Measurements from ENCODE around the gene RPL32. TPM values are rescaled to one million over a fixed set of nuclear protein-coding genes. Genes with fewer than 3 reads are reported as not detected.

The RPL32 gene
- total RNA-seq, 1 experiment from 2014 or later = 2,015 TPM

DNA sequence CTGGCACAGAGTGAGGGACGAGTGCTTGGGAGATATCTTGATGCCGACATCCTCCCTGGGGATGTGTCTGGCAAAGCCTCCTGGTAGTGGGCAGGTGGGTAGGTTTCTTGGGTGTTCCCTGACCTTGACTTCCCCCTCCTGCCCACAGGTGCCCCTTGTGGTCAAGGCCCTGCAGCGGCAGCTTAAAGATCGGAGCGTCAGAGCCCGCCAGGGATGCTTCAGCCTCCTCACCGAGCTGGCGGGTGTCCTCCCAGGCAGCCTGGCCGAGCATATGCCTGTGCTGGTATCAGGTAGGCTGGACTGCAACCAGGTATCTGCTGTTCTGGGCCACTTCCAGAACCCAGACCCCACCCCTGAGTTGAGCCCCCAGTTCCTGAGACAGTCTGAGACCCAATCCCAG is 25.6 kb downstream of the RPL32 start:
- DNase-seq (ENCODE audit: low spot score) = peak; percentile 55
- in situ Hi-C loops (cut with HindIII; ENCODE audit: low sequenced_read_pairs) = no loop called here

DNA sequence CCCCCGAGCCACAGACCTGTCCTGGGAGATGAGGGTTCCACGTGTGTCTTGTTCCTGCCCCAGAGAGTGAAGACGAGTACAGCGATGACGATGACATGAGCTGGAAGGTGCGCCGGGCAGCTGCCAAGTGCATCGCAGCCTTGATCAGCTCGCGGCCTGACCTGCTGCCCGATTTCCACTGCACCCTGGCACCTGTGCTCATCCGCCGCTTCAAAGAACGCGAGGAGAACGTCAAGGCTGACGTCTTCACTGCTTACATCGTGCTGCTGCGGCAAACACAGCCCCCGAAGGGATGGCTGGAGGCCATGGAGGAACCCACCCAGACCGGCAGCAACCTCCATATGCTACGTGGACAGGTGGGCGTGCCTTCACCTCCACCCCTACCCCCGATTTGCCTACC is 26.3 kb downstream of the RPL32 start:
- DNase-seq (ENCODE audit: low spot score) = no peak
- in situ Hi-C loops (cut with HindIII; ENCODE audit: low sequenced_read_pairs) = no loop called here

DNA sequence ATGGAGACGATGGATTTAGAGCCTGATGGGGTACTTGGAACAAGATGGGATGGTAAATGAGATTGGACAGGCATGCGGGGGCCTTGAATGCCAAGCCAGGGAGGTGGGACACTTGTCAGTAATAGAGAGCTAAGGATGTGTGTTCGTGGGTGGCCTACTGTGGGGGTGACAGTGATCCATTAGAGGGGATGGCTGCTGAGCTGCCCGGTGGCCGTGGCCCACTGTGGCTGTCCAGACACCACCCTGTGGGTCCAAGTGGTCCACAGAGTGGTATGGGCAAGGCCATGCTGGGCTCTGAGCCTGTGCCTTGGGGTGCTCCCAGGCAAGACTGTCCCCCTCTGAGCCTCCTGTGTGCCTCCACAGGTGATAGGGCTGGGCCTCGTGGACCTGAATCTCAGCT is 27.4 kb downstream of the RPL32 start:
- in situ Hi-C loops (cut with HindIII; ENCODE audit: low sequenced_read_pairs) = no loop called here
- no peak for DNase-seq (ENCODE audit: low spot score)

DNA sequence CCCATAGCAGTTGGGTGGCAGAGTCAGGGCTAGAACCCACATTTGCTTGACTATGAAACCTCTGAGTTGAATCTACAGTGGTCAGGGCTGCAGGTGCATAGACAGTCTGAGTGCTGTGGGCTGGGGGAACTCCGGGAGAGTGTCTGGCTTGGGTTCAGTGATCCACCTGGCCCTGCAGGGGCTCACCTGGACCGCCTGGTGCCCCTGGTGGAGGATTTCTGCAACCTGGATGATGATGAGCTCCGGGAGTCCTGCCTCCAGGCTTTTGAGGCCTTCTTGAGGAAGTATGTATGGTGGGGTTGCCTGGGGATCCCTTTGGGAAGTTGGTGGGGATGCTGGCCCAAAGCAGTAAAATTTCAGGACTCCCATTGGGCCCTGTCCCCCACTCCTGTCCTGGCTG is 28.6 kb downstream of the RPL32 start:
- in situ Hi-C loops (cut with HindIII; ENCODE audit: low sequenced_read_pairs) = no loop called here
- DNase-seq (ENCODE audit: low spot score) = no peak

DNA sequence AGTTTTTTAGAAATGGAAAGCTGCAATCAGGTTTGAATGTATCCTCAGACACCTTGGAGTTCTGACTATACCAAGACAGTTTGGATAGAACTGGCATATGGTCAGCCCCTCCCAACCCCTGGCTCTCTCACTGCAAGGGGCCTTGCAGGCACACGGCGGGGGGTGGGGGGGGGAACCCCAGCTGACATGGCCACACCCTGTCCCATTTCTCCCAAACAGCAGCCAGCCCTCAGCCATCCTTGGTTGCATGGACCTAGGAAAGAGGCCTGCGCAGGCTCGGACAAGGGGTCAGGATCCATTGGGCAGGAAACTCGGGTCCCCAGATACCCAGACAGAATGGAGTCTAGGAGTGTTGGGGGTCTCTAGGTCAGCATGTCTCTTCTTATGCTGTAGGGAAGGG is 30.4 kb downstream of the RPL32 start:
- in situ Hi-C loops (cut with HindIII; ENCODE audit: low sequenced_read_pairs) = no loop called here
- no peak for DNase-seq (ENCODE audit: low spot score)

DNA sequence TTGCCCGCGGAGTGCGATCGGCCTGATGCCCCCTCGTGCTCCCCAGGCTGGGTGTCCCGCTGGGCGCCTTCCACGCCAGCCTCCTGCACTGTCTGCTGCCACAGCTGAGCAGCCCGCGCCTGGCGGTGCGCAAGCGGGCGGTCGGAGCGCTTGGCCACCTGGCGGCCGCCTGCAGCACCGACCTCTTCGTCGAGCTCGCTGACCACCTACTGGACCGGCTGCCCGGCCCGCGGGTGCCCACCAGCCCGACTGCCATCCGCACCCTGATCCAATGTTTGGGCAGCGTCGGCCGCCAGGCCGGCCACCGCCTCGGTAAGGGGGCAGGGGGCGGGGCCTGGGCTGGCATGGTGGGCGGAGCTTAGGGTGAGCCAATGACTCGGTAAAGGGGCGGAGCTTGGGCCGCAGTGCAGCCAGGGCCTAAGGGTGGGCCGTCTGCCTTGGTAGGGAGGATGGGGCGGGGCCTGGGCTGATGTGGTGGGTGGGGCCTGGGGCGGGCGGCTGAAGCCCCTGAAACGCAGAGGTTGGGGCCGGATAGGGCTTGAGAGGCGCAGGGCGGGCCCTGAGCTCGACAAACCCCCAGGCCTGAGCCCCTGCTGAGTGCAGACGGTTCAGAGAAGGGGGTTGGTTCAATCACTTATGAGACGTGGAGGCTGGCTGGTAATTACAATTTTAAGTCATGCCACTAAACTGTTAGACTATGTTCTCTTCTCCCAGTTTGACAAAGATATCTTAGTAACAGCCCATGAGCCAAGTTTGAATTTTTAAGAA is 31.2 kb downstream of the RPL32 start:
- DNase-seq (ENCODE audit: low spot score) = peak; percentile 97
- in situ Hi-C loops (cut with HindIII; ENCODE audit: low sequenced_read_pairs) = no loop called here

DNA sequence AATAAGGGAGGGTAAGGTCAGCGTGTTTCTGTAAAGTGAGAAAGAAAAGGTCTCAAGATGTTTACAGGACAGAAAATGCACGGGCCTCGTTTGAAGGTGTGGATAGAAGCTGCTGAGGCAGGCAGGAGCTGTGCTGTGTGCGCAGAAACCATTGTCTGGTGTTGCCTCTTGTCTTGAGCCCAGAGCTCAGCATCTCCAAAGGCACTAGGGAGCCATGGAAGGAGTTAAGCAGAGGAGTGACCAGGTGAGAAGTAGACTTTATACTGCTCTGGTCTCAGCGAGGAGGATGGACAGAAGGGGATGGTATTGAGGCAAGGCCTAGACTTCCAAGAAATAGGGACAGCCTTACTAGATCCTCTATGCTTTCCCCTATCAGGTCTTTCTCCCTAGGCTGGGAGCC is 31.9 kb downstream of the RPL32 start:
- no peak for DNase-seq (ENCODE audit: low spot score)
- in situ Hi-C loops (cut with HindIII; ENCODE audit: low sequenced_read_pairs) = no loop called here

DNA sequence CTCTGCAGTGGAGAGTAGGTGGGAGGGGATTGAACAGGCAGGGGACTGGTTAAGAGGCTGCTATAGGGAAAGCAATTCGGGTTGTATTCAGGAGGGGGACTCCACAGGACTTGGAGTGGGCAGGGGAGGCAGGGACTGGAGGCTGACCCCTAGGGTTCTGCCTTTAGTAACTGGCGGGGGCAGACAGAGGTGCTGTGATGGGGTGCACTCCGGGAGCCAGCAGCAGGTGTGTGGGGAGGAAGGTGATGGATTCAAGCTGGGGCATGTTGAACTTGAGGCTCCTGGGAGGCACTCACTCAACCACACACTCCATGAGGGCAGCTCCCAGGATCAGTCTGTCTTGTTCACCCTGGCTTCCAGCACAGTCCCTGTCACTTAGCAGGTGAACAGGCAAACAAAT is 32.4 kb downstream of the RPL32 start:
- in situ Hi-C loops (cut with HindIII; ENCODE audit: low sequenced_read_pairs) = no loop called here
- DNase-seq (ENCODE audit: low spot score) = no peak

DNA sequence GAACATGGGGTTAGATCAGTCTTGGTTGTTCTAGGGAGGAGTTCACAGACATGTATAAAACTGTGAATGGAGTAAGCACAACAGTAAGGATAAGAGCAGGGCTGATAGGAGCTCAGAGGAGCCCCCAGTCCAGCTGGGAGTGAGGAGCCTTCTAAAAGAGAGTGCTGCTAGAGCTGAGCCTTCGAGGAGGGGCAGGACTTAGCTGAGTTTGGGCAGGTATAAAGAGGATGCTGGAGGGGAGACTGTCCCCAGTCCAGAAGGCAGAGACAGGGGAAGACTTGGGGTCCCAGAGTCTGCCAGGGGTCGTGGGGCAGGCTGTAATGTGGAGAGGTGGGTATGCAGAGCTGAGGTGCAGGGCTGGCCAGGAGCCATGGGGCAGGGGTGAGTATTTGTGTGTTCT is 32.8 kb downstream of the RPL32 start:
- in situ Hi-C loops (cut with HindIII; ENCODE audit: low sequenced_read_pairs) = no loop called here
- DNase-seq (ENCODE audit: low spot score) = no peak

DNA sequence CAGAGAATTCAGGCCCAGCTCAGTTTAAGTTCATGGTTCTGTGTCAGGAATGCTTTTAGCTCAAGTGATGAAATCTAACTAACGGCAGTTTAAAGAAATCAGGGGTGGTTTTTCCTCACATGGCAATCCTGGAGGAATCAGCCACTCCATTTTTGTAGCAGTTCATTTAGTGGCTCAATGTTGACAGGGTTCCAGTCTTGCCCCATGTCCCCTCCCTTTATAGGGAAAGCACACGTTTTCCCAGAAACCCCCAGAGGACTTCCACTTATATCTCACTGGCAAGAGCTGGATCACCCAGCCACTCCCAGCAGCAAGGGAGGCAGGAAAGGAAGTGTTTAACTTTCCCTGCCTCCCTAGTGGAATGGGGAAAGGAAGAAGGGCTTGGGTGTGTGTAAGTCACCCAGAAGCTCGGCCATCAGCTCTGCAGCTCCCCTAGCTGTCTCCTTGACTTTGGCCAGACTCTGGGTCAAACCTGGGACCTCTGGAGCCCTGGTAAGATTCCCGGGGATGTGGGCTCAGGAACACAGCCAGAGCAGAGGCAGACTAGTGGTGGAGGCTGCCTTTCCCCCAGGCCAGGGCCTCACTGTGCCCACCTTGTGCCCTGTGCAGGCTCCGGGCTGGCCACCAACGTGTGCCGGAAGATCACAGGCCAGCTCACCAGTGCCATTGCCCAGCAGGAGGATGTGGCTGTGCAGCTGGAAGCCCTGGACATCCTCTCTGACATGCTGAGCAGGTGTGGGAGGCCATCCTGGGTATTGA is 33.6 kb downstream of the RPL32 start:
- in situ Hi-C loops (cut with HindIII; ENCODE audit: low sequenced_read_pairs) = no loop called here
- DNase-seq (ENCODE audit: low spot score) = no peak

DNA sequence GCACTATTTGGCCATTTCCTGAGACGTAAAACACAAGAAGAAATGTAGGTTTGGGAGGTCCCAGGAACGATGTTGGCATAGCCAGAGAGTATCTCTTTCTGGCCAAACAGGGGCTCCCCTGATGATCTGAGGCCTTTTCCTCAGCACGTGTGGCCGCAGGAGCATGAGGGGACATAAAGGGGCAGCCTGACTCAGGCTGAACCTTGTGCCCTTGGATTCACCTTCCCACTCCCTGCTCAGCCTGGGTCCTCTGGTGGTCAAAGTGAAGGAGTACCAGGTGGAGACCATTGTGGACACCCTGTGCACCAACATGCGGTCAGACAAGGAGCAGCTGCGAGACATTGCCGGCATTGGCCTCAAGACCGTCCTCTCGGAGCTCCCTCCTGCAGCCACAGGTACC is 34.3 kb downstream of the RPL32 start:
- no peak for DNase-seq (ENCODE audit: low spot score)
- in situ Hi-C loops (cut with HindIII; ENCODE audit: low sequenced_read_pairs) = no loop called here

DNA sequence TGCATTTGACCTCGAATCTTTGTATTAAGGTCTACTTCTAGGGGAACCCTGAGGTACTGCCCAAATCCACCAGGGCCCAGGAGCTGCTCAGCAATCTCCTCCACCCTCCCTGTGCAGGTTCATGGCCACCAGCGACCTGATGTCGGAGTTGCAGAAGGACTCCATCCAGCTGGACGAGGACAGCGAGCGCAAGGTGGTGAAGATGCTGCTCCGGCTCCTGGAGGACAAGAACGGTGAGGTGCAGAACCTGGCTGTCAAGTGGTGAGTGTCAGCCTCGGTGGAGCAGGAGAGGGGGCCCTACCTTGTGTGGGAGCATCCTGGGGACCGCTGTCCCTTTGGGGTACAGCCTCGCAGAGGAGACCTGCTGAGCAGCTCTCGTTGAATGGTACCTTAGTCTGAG is 38.0 kb downstream of the RPL32 start:
- no peak for DNase-seq (ENCODE audit: low spot score)
- in situ Hi-C loops (cut with HindIII; ENCODE audit: low sequenced_read_pairs) = no loop called here

DNA sequence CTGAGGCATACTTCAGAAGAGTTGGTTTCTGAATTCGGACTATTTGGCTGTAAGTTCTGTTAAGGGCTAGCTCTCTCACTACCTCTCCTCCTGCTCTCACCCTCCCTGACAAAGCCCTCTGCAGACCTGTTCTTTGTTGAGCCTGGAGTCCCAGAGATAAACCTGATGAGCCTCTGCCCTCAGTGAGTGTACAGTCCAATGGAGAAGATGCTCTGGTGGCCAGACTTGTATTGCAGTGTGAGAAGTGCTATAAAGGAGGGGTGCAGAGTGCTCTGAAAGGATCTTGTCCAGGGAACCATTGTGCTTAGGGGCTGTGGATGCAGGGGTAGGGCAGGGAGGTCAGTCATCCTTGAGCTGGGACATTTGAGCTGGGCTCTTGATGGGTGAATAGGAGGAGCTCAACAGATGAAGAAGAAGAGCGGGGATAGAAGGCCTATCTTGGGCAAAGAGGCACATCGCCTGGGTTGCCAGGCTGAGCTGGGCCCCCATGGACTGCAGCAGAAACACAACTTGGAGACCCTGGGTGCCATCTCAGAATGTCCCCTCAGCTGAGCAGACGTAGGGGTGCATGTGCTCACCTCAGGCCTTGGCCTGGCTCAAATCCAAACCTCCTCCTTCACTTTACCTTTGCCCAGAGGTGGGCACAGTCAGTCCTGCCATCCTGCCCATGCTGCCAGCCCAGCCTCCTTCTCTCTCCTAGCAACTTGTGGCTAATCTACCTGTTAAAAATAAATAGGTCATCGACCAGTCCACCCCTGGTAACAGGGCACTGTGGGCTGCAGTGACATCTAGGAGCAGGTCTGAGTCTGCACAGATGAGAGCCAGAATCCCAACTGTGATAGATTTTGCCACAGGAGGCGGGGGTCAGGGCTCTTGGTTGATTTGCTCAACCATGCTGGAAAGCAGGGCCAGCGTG is 41.6 kb downstream of the RPL32 start:
- in situ Hi-C loops (cut with HindIII; ENCODE audit: low sequenced_read_pairs) = no loop called here
- DNase-seq (ENCODE audit: low spot score) = no peak

DNA sequence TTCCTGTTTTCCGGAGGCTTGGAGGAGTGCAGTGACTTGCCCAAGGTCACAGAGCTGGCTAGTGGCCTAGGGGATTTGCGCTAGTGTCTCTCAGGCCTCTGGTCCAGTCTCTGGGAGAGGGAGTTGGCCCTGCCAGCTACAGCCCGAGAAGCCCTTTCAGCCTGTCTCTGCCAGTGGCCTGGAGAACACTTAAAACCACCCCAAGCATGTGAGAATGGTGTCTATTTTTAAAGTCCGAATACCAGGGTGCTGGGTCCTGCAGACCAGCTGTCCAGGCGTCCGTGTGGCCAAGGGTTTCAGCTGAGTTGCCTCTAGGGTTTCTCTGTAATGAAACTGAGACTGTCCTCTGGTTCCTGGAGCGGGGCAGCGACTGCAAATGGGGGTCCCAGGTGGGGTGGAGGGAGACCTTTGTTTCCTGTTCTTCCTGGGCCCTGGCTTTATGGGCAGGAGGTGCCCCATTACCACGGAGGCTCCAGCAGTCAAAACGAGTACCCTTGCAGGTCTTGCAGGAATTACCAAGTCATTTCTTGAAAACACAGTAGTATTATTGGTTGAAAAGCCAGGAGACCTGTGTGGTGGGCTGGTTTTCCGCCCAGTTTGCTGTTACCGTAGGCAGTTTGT is 42.7 kb downstream of the RPL32 start:
- in situ Hi-C loops (cut with HindIII; ENCODE audit: low sequenced_read_pairs) = no loop called here
- peak; percentile 29 for DNase-seq (ENCODE audit: low spot score)

DNA sequence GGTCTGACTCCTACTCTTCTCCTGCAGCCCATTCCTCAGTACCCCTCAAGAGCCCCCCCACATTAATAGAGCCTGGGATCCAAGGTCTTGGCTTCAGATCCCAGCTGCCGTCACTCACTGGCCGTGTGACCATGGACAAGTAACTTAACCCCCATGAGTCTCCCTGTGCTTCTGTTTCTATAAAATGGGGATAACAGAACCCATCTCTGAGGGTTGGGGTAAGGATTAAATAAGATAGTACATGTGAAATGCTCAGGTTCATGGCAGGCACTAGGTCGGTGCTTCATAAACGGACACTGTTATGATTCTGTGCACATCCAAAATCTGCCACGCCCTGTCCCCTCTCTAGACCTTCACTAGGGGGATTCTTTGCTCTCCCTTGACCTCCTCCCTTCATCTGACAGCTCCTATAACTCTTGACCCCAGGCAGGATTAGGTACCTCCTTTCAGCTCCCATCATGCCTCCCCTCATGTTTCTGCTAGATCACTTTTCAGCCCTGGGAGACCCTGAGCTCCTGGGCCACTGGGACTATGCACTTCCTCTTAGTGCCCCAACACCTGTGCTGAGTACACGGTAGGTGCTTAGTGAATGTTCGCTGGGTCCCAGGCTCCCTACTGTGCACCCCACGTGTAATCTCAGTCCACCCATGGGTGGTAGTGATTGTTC is 43.3 kb downstream of the RPL32 start:
- in situ Hi-C loops (cut with HindIII; ENCODE audit: low sequenced_read_pairs) = no loop called here
- DNase-seq (ENCODE audit: low spot score) = peak; percentile 23

DNA sequence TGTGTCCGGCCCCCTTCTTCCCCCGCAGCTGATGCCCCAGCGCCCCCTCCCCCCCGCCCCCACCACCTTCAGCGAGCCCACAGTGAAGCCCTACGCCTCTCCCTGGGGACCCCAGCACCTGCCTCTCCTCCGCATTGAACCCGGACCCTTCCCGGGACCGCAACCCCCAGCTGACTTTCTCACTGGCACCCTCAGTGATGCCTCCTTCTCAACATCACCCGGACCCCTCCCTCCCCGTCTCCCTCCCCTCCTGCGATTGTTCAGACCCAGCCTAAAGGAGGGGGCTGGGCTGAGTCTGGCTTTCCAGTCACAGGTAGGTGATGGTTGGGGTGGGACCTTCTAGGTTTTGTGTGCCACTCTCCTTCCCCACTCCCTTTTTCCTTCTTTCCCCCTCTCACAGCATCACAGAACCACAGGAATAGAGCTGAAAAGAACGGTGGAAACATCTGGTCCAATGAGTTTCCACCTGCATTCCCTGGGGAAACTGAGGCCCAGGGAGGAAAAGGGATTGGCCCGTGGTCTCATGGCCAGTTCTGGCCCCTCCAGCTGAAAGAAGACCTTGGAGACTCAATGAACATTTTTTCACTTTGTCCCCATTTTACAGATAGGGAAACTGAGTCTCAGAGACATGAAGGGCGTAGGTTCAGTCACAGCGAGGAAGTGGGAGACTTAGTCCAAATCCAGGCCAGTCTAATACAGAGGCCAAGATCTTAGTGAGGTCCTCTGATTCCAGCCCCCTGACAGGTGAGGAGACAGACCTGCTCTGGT is 44.1 kb downstream of the RPL32 start:
- no peak for DNase-seq (ENCODE audit: low spot score)
- in situ Hi-C loops (cut with HindIII; ENCODE audit: low sequenced_read_pairs) = no loop called here

DNA sequence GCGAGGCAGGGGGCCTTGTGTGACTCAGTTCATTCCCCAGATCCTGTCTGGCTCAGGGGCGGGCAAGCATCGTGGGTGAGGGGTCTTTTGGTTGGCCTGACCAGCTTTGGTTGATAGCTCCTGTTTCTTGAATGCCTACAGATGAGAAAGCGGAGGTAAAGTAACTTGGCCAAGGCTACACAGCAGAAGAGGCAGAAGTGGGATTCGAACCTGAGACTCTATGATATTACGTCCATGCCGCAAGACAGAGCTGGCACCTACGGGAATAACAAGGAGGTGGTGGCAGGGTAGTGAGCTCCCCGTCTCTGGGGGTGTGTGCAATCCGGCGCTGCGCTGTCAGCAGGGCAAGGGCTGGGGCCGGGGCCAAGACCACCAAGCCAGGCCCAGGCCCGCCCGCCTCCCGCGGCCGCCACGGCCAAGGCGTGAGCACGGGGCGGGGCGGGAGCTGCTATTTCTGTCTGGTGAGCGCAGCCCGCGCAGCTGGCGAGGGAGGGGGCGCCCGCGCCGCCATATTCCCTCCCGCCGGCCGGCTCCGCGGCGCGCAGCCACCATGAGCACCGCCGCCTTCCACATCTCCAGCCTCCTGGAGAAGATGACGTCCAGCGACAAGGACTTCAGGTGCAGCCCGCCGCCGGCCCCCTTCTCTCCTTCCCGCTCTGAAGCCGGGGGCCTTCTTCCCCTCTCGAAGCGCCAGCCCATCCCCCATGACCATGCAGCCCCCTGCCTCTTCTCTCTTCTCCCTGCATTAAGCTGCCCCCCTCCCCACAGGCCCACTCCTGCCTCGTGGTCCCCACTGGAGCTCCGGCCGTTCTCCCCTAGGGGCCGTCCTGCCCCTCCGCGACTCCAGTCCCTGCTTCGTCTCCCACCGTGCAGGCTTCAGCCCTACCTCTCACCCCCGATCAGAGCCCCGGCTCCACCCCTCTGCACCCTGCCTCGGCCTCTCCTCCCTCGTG is 44.9 kb downstream of the RPL32 start, which contains the start of gene CAND2:
CAND2 (plus strand) TSS at position 510 of the 953 bp plus-strand sequence; CDS start at position 551, 41 bp downstream.
- peak; percentile 49 for DNase-seq (ENCODE audit: low spot score)
- in situ Hi-C loops (cut with HindIII; ENCODE audit: low sequenced_read_pairs) = no loop called here
